GM21526 (cell line): ENCODE measurements around the gene CACNG5.

Experiments
- ATAC-seq: cut with Tn5 transposase; IDR thresholded peaks from one replicate; pipeline ENCODE4 v1.9.1; 2021; ENCODE audit warnings: moderate library complexity; ENCODE audit not compliant: unreplicated experiment, low FRiP score

CACNG5 gene

DNA sequence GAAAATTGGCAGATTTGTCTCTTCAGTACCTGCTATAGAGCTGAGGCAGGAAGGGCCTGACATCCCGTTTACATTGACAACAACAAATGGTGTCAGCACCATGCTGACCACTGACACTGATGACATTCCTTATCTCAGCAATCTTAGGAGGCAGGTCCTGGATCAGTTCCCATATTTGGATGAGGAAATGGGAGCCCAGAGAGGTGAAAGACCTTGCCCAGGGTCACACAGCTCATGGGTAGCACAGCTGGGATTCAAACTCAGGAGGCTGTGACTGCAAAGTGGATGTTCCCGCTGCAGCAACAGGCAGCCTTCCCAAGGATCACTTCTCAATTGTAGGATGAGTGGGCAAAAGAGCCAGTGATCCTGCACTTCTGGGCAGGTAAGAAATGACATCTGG is 99.1 kb downstream of the CACNG5 start:
- ATAC-seq, result no peak
